ENCODE data around the gene MIDN.

The MIDN gene

GRCh38 chr19:1275976-1276627 is 27.7 kb downstream of the MIDN start:
- no peak for TF ChIP-seq CTCF (IDR thresholded peaks at IDR 0.05; ENCODE audit: insufficient read depth, low read length, missing control alignments)
- POLR2A ChIA-PET, result no interaction called here
- CTCF ChIA-PET, result interaction anchor here (1.0 to 1.8 kb wide), 2 partner anchors 11 to 32 kb away, joined by 3 to 11 read pairs; no protein-coding TSS in a partner anchor
- H3K4me3 ChIP-seq (ENCODE audit: low read depth, low read length), result peak overlapping the region; percentile 70
- DNase-seq (ENCODE audit: low read depth, low spot score), result no peak

GRCh38 chr19:1276628-1277022 is 28.2 kb downstream of the MIDN start:
- no peak for TF ChIP-seq CTCF (IDR thresholded peaks at IDR 0.05; ENCODE audit: insufficient read depth, low read length, missing control alignments)
- ChIA-PET POLR2A (no interaction called here), CTCF (interaction anchor here (1.0 to 3.5 kb wide), 3 partner anchors 10 to 32 kb away, joined by 3 to 24 read pairs (median 11); no protein-coding TSS in a partner anchor)
- H3K4me3 ChIP-seq (ENCODE audit: low read depth, low read length), result peak overlapping the region; percentile 70
- DNase-seq (ENCODE audit: low read depth, low spot score), result no peak

- ChIA-PET POLR2A (interaction anchor here (0.7 to 1.9 kb wide), 2 partner anchors 8 to 167 kb away, joined by 3 to 9 read pairs; partner anchors contain the start of gene CIRBP), CTCF (interaction anchor here (1.2 to 3.5 kb wide), 6 partner anchors 11 to 160 kb away, joined by 3 to 24 read pairs (median 4); no protein-coding TSS in a partner anchor)
- DNase-seq (ENCODE audit: low read depth, low spot score), result no peak
- H3K4me3 ChIP-seq (ENCODE audit: low read depth, low read length), result no peak overlapping the region
- no peak for TF ChIP-seq CTCF (IDR thresholded peaks at IDR 0.05; ENCODE audit: insufficient read depth, low read length, missing control alignments)
These were observed 28.7 kb downstream of the MIDN start for GRCh38 chr19:1277061-1277460.

- no peak for DNase-seq (ENCODE audit: low read depth, low spot score)
- POLR2A ChIA-PET, result interaction anchor here (1.9 kb wide), 2 partner anchors 9 to 13 kb away, joined by 4 to 9 read pairs; partner anchors contain the start of gene CIRBP
- no peak for TF ChIP-seq CTCF (IDR thresholded peaks at IDR 0.05; ENCODE audit: insufficient read depth, low read length, missing control alignments)
- no peak overlapping the region for H3K4me3 ChIP-seq (ENCODE audit: low read depth, low read length)
- CTCF ChIA-PET, result interaction anchor here (1.0 to 3.5 kb wide), 13 partner anchors 11 to 167 kb away, joined by 3 to 26 read pairs (median 3); a partner anchor contains a TSS
These were observed 29.7 kb downstream of the MIDN start for GRCh38 chr19:1278074-1278473.

DNA sequence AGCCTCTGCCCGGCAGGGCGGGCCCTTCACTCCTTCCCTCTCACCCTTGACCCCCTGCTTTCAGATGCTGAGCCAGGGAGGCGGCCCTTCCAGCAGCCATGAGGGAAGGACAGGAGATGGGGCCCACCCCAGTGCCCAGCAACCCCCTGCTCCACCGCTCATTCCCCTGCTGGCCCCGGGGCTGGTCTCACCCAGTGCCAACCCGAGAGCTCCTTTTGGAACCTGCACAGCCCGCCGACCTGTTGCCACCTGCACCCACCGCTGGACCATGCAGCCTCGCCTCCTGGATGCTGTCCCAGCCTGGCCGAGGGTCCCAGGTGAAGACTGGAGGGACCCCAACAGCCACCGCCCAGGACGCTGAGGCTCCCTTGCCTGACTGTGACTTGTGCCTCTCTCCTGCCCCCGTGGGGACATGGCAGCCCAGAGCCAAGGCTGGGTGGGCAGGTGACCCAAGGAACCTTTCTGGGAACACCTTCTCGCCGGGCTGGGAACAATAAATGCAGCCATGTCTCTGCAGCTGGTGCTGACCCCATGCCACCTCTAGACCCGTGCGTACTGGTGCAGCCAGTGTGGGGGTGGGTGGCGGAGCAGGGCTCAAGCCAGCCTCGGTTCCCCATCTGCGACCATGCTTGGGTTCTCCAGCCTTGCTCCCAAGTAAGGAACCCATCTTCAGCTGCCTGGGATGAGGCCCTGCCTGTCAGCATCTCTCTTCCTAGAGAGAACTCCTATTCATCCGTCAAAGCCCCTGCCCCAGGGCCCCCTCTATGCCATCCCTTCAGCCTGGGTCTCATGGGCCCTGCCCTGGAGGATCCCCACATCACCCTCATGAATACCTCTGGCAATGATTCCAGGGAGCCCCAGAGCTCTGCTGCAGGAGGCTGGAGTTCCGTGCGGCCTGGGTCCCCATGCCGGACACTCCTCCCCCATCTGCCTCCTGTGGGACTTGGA is 30.6 kb downstream of the MIDN start:
- POLR2A ChIA-PET, result interaction anchor here (1.4 to 1.9 kb wide), 4 partner anchors 10 to 34 kb away, joined by 4 to 11 read pairs (median 8); partner anchors contain the start of gene CIRBP

More for the DNA sequence above, 30.6 kb downstream of the MIDN start:
- CTCF ChIA-PET, result interaction anchor here (0.6 to 3.5 kb wide), 31 partner anchors 7 to 309 kb away, joined by 3 to 26 read pairs (median 4); partner anchors contain the start of genes CIRBP and NDUFS7
- DNase-seq (ENCODE audit: low read depth, low spot score), result no peak
- no peak overlapping the region for H3K4me3 ChIP-seq (ENCODE audit: low read depth, low read length)
- no peak for TF ChIP-seq CTCF (IDR thresholded peaks at IDR 0.05; ENCODE audit: insufficient read depth, low read length, missing control alignments)
